IPS-18c (cell line): ENCODE measurements around the gene TMEM80.
"Not testable (repeated sequence)": the region's sequence is repeated elsewhere in the genome, so short reads cannot be mapped to it uniquely, and the experiment has no call there.

Experiments used
- H3K4me3 ChIP-seq: 2 replicates; pipeline ENCODE4 v1.7.0; 2013; ENCODE audit warnings: low read depth, mild to moderate bottlenecking, low read length, moderate library complexity; ENCODE audit not compliant: insufficient read depth
- H3K9me3 ChIP-seq: one replicate; pipeline ENCODE4 v1.6.1; 2013; ENCODE audit warnings: mild to moderate bottlenecking, low read length, moderate library complexity; ENCODE audit not compliant: control insufficient read depth, insufficient read depth

Gene TMEM80

GRCh38 chr11:724778-725386 is 29.3 kb downstream of the TMEM80 start:
- H3K4me3 ChIP-seq: no peak overlapping the region

GRCh38 chr11:725624-726202 is 30.1 kb downstream of the TMEM80 start:
- H3K9me3 ChIP-seq: peaks cover 2% of the 10 kb centered on the region
- peak overlapping the region; percentile 41 for H3K4me3 ChIP-seq

More at GRCh38 chr11:724778-725386, 29.3 kb downstream of the TMEM80 start:
- peaks cover 2% of the 10 kb centered on the region for H3K9me3 ChIP-seq

- Histone ChIP-seq H3K9me3 (peaks cover 2% of the 10 kb centered on the region), H3K4me3 (peak overlapping the region; percentile 47)
Measured at GRCh38 chr11:726278-727220, 30.9 kb downstream of the TMEM80 start.

DNA sequence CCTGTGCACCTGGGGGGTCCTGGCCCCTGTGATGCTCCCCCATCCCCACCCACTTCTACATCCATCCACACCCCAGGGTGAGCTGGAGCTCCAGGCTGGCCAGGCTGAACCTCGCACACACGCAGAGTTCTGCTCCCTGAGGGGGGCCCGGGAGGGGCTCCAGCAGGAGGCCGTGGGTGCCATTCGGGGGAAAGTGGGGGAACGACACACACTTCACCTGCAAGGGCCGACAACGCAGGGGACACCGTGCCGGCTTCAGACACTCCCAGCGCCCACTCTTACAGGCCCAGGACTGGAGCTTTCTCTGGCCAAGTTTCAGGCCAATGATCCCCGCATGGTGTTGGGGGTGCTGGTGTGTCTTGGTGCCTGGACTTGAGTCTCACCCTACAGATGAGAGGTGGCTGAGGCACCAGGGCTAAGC is 31.7 kb downstream of the TMEM80 start:
- Histone ChIP-seq H3K9me3 (peaks cover 2% of the 10 kb centered on the region), H3K4me3 (no peak overlapping the region)

DNA sequence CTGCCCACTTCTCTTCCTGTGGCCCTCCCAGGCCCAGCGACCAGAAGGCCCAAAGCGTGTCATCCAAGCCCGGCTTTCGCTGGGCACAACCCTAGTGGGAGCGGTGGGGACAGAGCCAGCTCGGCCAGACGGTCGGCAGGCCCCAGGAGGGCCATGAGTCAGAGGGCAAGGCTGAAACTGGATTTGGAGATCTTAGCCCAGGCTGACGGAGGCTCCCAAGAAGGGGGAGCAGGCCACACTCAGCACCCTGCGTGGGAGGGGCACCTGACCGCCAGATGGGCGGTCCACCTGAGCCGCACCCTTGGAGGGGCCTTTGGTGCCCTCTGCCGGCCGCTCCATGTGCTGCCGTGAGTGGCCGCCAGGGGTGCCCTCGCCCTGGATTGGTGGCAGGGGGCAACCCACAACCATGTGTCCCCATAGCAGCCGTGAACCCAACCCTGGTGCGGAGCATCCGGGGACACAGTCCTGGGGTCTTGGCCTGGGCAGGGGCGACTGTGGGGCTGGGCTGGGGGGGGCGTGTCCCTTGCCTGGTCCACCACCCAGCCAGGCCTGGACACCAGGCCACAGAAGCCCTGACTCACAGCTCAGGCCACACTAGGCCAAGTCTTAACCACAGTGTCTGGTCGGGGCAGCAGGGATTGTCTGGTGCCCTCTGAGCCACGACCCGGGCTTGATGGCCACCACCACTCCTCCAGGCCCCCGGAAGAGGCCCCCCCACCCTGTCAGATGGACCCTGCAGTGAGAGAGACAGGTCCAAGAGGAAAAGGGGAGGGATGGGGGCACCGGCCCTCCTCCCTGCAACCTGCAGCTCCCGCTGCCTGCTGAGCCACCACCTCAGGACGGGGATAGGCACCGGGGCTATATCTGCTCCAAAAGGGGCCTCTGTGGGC is 32.5 kb downstream of the TMEM80 start:
- peaks cover 2% of the 10 kb centered on the region for H3K9me3 ChIP-seq
- no peak overlapping the region for H3K4me3 ChIP-seq

- no peak overlapping the region for H3K4me3 ChIP-seq
- H3K9me3 ChIP-seq: peaks cover 2% of the 10 kb centered on the region
Measured at GRCh38 chr11:728901-729491, 33.4 kb downstream of the TMEM80 start.

GRCh38 chr11:729492-730074 is 34.0 kb downstream of the TMEM80 start:
- H3K4me3 ChIP-seq: no peak overlapping the region
- H3K9me3 ChIP-seq: peaks cover 2% of the 10 kb centered on the region

DNA sequence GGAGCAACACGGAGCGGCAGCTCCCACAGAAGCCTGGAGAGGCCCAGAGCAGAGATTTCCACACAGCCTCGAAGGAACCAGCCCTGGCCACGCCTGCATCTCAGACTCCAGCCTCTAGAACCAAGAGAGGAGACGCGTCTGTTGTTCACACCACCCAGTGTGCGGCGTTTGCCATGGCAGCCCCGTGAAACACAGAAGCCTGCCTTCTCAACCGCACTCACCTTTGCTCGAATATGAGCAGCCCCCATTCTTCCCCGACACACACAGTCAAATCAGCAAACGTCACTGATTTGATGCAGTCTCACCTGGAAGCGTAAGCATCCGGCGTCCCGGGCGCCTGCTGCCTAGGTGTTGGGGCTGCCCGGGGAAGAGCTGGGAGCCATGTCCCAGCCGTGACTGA is 37.5 kb downstream of the TMEM80 start:
- H3K9me3 ChIP-seq: peaks cover 2% of the 10 kb centered on the region
- no peak overlapping the region for H3K4me3 ChIP-seq

- H3K4me3 ChIP-seq, H3K9me3 ChIP-seq: not testable (repeated sequence)
Measured at GRCh38 chr11:734541-734940, 38.9 kb downstream of the TMEM80 start.

DNA sequence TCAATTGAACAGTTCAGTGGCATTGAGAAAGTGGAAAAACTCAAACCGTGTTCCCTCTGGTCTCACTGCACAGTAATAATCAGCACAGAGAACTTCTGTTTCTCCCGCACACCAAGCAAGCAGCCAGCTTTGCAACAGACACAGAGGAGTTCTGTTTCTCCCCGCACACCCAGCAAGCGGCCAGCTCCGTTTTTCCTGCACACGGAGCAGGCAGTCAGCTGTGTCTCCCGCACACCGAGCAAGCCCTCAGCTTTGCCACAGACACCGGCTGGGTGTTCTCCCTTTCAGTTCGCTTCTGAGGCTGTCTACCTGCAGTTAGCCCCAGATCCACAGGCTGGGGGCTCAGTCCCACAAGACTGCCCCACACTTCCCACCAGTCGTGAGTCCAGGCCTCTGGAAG is 41.8 kb downstream of the TMEM80 start:
- H3K4me3 ChIP-seq: no peak overlapping the region
- H3K9me3 ChIP-seq: no peaks in the 10 kb centered on the region

DNA sequence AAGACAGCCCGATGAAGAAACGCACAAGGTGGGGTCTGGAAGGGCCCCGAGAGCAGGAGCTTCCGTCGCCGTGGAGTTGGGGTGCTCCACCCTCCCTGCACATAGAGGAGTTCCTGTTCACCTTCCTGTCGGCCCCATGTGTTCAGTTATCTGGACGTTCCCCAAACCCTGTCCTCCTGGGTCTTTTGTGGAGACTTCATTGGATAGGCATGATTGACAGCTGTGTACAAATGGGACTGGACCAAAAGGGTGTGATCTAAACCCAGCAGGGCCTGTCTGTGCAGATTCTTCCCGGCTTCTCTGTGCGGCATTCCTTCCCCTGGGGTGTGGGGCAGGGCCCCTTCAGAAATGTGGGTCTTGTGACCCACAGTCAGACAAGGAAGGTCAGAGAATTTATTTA is 42.3 kb downstream of the TMEM80 start:
- not testable (repeated sequence) for H3K4me3 ChIP-seq, H3K9me3 ChIP-seq

DNA sequence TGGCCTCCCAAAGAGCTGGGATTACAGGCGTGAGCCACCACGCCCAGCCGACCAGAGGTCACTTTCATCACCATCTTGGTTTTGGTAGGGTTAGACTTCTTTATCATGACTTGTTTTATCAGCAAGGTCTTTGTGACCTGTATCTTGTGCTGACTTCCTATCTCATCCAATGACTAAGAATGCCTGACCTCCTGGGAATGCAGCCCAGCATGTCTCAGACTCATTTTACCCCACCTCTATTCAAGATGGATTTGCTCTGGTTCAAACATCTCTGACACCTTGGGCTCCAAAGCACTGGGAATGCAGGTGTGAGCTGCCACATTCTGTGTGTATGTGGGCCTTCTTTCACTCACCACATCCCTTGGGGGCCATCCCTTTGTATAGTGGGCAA is 46.5 kb downstream of the TMEM80 start:
- no peaks in the 10 kb centered on the region for H3K9me3 ChIP-seq
- no peak overlapping the region for H3K4me3 ChIP-seq

DNA sequence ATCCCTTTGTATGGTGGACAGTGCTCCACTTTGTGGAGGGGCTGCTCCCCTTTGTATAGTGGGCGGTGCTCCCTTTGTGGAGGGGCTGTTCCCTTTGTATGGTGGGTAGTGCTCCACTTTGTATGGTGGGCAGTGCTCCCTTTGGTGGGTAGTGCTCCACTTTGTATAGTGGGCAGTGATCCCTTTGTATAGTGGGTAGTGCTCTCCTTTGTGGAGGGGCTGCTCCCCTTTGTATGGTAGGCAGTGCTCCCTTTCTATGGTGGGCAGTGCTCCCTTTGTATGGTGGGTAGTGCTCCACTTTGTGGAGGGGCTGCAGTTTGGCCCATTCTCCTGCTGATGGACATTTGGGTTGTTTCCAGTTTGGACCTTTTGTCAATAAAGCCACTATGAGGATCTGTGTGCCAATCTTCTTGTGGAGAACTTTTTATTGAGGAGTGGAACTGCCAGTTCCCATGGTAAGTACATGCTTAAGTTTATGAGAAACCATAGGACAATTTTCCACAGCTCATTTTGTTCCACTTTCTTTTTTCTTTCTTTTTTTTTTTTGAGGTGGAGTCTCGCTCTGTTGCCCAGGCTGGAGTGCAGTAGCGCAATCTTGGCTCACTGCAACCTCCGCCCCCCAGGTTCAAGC is 47.1 kb downstream of the TMEM80 start:
- Histone ChIP-seq H3K4me3 (no peak overlapping the region), H3K9me3 (no peaks in the 10 kb centered on the region)

DNA sequence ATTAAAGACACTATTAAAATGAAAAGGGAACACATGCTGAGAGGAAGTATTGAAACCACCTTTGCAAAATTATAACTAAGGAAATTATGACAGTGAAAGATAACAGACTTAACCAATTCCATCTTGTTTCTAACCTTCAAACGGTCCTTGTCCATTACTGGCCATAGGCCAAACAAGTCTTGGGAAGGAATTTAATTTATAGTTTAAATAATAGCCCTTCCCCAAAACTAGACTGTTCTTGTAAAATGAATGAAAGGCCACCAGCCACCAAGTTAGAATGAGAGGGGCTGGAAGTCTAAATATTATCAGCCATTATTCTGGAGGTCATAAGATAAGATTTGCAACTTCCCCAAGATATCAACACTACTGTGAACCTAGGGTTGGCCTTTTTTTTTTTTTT is 49.8 kb downstream of the TMEM80 start:
- H3K4me3 ChIP-seq: no peak overlapping the region

DNA sequence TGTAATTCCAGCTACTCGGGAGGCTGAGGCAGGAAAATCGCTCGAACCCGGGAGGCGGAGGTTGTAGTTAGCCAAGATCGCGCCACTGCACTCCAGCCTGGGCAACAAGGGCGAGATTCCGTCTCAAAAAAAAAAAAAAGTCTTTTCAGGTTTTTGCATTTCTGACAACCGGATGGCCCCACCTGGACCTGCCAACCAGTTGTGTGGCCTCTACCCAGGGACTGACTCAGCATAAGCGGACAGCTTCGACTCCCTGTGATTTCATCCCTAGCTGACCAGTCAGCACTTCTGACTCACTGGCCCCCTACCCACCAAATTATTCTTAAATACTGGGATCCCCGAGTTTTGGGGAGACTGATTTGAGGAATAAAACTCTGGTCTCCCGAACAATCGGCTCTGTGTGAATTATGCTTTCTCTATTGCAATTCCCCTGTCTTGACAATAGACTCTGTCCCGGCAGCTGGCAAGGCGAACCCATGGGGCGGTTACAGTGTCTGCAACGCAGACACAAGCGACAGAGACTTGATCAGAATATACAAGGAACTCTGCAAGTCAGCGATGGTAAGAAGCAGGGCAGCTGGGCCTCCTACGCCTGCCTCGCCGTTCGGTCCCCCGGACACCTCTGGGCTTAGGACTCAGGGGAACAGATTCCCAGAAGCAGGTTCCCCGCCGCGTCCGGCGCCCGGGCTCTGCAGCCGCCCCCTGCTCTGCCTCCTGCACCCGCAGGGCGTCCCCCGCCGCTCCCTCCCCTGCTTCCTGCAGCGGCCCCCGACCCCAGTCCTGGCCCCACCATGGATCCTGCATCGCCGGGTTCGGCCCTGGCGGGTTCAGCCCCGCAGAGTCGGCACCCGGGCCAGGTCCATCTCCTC is 50.9 kb downstream of the TMEM80 start:
- H3K4me3 ChIP-seq: peak overlapping the region; percentile 86
- no peaks in the 10 kb centered on the region for H3K9me3 ChIP-seq

More for the DNA sequence above, 49.8 kb downstream of the TMEM80 start:
- no peaks in the 10 kb centered on the region for H3K9me3 ChIP-seq
